GM21528 (cell line): ENCODE measurements around the gene NUP205.

Experiments
- ATAC-seq: cut with Tn5 transposase; IDR thresholded peaks from one replicate; pipeline ENCODE4 v1.9.1; 2021; ENCODE audit warnings: mild to moderate bottlenecking, moderate library complexity; ENCODE audit not compliant: unreplicated experiment, low FRiP score

NUP205 gene

GRCh38 chr7:135541029-135541428 lies 16.7 kb upstream of the NUP205 start:
- no peak for ATAC-seq

GRCh38 chr7:135550196-135550595 lies 7.5 kb upstream of the NUP205 start:
- no peak for ATAC-seq

- ATAC-seq, result no peak
Measured at GRCh38 chr7:135552148-135552547, 5.6 kb upstream of the NUP205 start.

GRCh38 chr7:135553346-135553745 lies 4.4 kb upstream of the NUP205 start:
- no peak for ATAC-seq

- peak; percentile 75 for ATAC-seq
Measured at GRCh38 chr7:135558337-135558767, 635 bp downstream of the NUP205 start.

GRCh38 chr7:135558881-135559280 lies 1.2 kb downstream of the NUP205 start:
- no peak for ATAC-seq

GRCh38 chr7:135560631-135561030 lies 2.9 kb downstream of the NUP205 start:
- ATAC-seq, result no peak

- no peak for ATAC-seq
Measured at GRCh38 chr7:135562720-135563119, 5.0 kb downstream of the NUP205 start.

- no peak for ATAC-seq
Measured at GRCh38 chr7:135571834-135572233, 14.1 kb downstream of the NUP205 start.

- no peak for ATAC-seq
Measured at GRCh38 chr7:135573541-135573940, 15.8 kb downstream of the NUP205 start.

GRCh38 chr7:135575296-135575695 lies 17.6 kb downstream of the NUP205 start:
- peak; percentile 60 for ATAC-seq

- ATAC-seq, result no peak
Measured at GRCh38 chr7:135578569-135578968, 20.9 kb downstream of the NUP205 start.

GRCh38 chr7:135584362-135585353 lies 26.9 kb downstream of the NUP205 start:
- no peak for ATAC-seq

GRCh38 chr7:135597181-135597925 lies 39.6 kb downstream of the NUP205 start:
- no peak for ATAC-seq

- no peak for ATAC-seq
Measured at GRCh38 chr7:135597926-135598305, 40.2 kb downstream of the NUP205 start.

GRCh38 chr7:135599471-135599870 lies 41.8 kb downstream of the NUP205 start:
- ATAC-seq, result no peak

GRCh38 chr7:135600226-135600625 lies 42.5 kb downstream of the NUP205 start:
- no peak for ATAC-seq

GRCh38 chr7:135601182-135601581 lies 43.5 kb downstream of the NUP205 start:
- no peak for ATAC-seq

GRCh38 chr7:135602304-135602703 lies 44.6 kb downstream of the NUP205 start:
- ATAC-seq, result no peak

- no peak for ATAC-seq
Measured at GRCh38 chr7:135616136-135616535, 58.4 kb downstream of the NUP205 start.

- ATAC-seq, result no peak
Measured at GRCh38 chr7:135617781-135618180, 60.1 kb downstream of the NUP205 start.
